ENCODE results near the gene ZNF618. TPM values are rescaled to one million over a fixed set of nuclear protein-coding genes. Genes with fewer than 3 reads are reported as not detected.

Gene ZNF618
- total and polyA plus RNA-seq, 8 donors, result 1.2 to 19.8 (median 5.3) TPM

DNA sequence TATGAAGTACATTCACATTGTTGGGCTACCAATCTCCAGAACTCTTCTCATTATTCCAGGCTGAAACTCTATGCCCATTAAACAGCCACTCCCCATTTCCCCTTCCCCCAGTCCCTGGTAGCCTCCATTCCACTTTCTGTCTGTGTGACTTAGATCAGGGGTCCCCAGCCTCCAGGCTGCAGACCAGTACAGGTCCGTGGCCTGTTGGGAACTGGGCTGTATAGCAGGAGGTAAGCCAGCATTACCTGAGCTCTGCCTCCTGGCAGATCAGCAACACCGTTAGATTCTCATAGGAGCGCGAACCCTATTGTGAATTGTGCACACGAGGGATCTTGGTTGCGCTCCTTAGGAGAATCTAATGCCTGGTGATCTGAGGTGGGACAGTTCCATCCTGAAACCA lies 23.1 kb downstream of the ZNF618 start:
- H3K9me3 ChIP-seq, result peaks cover 0 to 6% (median 2%) of the 10 kb centered on the region in 4 donors
- H3K27ac ChIP-seq, result no peak overlapping the region
- no peaks in the 10 kb centered on the region for H3K36me3 ChIP-seq
- intact Hi-C loops (cut with DNase I; ENCODE audit: low total_unique reads), result no loop called here
- no peaks in the 10 kb centered on the region for H3K27me3 ChIP-seq
- TF ChIP-seq CTCF (IDR thresholded peaks at IDR 0.05), result no peak
- no peak for TF ChIP-seq POLR2A (IDR thresholded peaks at IDR 0.05)
- TF ChIP-seq POLR2AphosphoS5 (IDR thresholded peaks at IDR 0.05), result no peak
- TF ChIP-seq EP300 (IDR thresholded peaks at IDR 0.05), result no peak
- DNase-seq, result no peak
- peaks cover 0 to 6% (median 3%) of the 10 kb centered on the region in 4 donors for H3K4me1 ChIP-seq
- H3K4me3 ChIP-seq, result no peak overlapping the region
- 94 to 98% (median 97%) methylated on average over 6 of the region's 6 CpGs for WGBS, 5 donors

DNA sequence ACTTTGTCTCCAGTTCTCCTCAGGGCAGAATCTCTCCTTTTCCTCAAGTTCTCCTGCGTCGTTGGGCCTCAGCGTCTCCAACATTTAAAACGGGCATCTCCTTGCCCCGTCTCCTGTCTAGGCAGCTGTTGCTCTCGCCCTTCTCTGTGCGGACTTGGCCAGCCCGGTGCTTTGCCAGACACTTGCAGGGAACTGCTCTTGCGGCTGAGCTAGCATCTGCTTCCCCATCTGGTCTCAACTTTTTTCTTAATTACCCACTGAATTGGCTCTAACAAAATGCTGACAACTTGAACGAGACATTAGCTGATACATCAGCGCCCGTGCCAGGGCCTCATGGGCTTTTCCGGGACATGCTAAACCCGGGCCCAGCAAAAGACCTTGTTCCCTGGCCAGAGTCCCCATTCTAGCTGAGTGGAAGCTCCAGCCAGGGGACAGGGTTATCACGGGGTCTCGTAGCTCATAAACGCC lies 25.1 kb downstream of the ZNF618 start:
- Histone ChIP-seq H3K4me1 (peaks cover 0 to 6% (median 4%) of the 10 kb centered on the region in 4 donors), H3K4me3 (no peak overlapping the region), H3K27me3 (no peaks in the 10 kb centered on the region), H3K36me3 (no peaks in the 10 kb centered on the region), H3K27ac (peak overlapping the region in 4 of 5 donors; percentile 3 to 47 (median 34)), H3K9me3 (peaks cover 0 to 6% (median 2%) of the 10 kb centered on the region in 4 donors)
- TF ChIP-seq EP300 (IDR thresholded peaks at IDR 0.05) (no peak), POLR2A (IDR thresholded peaks at IDR 0.05) (no peak)
- intact Hi-C loops (cut with DNase I; ENCODE audit: low total_unique reads), result no loop called here
- 73 to 83% (median 77%) methylated on average over 17 of the region's 17 CpGs for WGBS, 5 donors
- no peak for DNase-seq

- Histone ChIP-seq H3K4me3 (no peak overlapping the region), H3K36me3 (no peaks in the 10 kb centered on the region), H3K27me3 (no peaks in the 10 kb centered on the region), H3K4me1 (peaks cover 0 to 23% (median 14%) of the 10 kb centered on the region in 4 donors), H3K9me3 (peaks cover 0 to 6% (median 2%) of the 10 kb centered on the region in 4 donors), H3K27ac (no peak overlapping the region)
- intact Hi-C loops (cut with DNase I; ENCODE audit: low total_unique reads), result no loop called here
- no peak for DNase-seq
- 83 to 91% (median 88%) methylated on average over 4 of the region's 4 CpGs for WGBS, 5 donors
- TF ChIP-seq POLR2A (IDR thresholded peaks at IDR 0.05) (no peak), CTCF (IDR thresholded peaks at IDR 0.05) (no peak), EP300 (IDR thresholded peaks at IDR 0.05) (no peak), POLR2AphosphoS5 (IDR thresholded peaks at IDR 0.05) (no peak)
These were observed 27.5 kb downstream of the ZNF618 start for GRCh38 chr9:113903514-113904077.

- no peak for DNase-seq
- TF ChIP-seq EP300 (IDR thresholded peaks at IDR 0.05) (no peak), POLR2A (IDR thresholded peaks at IDR 0.05) (no peak), CTCF (IDR thresholded peaks at IDR 0.05) (no peak), POLR2AphosphoS5 (IDR thresholded peaks at IDR 0.05) (no peak)
- H3K27me3 ChIP-seq, result no peaks in the 10 kb centered on the region
- H3K36me3 ChIP-seq, result no peaks in the 10 kb centered on the region
- H3K4me3 ChIP-seq, result no peak overlapping the region
- H3K4me1 ChIP-seq, result peaks cover 0 to 43% (median 22%) of the 10 kb centered on the region in 4 donors
- intact Hi-C loops (cut with DNase I; ENCODE audit: low total_unique reads), result no loop called here
- H3K27ac ChIP-seq, result peak overlapping the region in 2 of 5 donors; percentile 10 to 88
- H3K9me3 ChIP-seq, result peaks cover 0 to 6% (median 2%) of the 10 kb centered on the region in 4 donors
- 76 to 84% (median 80%) methylated on average over 6 of the region's 6 CpGs for WGBS, 5 donors
These were observed 30.5 kb downstream of the ZNF618 start for GRCh38 chr9:113906411-113907110.

Measured in stomach (tissue), 9 donors.